Common myeloid progenitor, CD34-positive (primary cell): ENCODE results near the gene CFAP45.
"Not testable (repeated sequence)": the region's sequence is repeated elsewhere in the genome, so short reads cannot be mapped to it uniquely, and the experiment has no call there.

Experiments used
- CTCF ChIA-PET: fragments of 350-600 bp; sonication (Branson Sonifier 250); formaldehyde crosslinking; loops from one replicate; lab custom pipeline; 2021; ENCODE audit warnings: antibody characterized with exemption; lab: Charles Lee
- POLR2A ChIA-PET: fragments of 350-600 bp; sonication (Branson Sonifier 250); formaldehyde crosslinking; loops from one replicate; lab custom pipeline; 2021; ENCODE audit warnings: antibody characterized with exemption; lab: Charles Lee
- DNase-seq, 3 donors: peaks; one replicate each; pipeline versions ENCODE4 v3.0.0 to v3.0.0-alpha.2; 2013
- H3K27ac ChIP-seq, 2 experiments: 1 replicate in 1 of 2; 2 replicates in 1 of 2; pipeline ENCODE4 v1.7.0; 2013; ENCODE audit warnings: inconsistent platforms in 2 of 2, low read length in 2 of 2, mild to moderate bottlenecking in 2 of 2, low read depth in 1 of 2, moderate library complexity in 1 of 2; ENCODE audit not compliant: severe bottlenecking in 2 of 2, insufficient read depth in 1 of 2, poor library complexity in 1 of 2
- H3K27me3 ChIP-seq, 5 experiments: replicated peaks in 2 of 5; 1 replicate in 3 of 5; 2 replicates in 2 of 5; pipeline versions ENCODE4 v1.6.1 to v1.7.0; 2013; ENCODE audit warnings: low read length in 4 of 5, mild to moderate bottlenecking in 2 of 5, moderate library complexity in 2 of 5, inconsistent platforms in 1 of 5; ENCODE audit not compliant: insufficient read depth in 5 of 5, control insufficient read depth in 4 of 5
- H3K36me3 ChIP-seq, 4 experiments: 1 replicate in 2 of 4; 2 replicates in 2 of 4; pipeline versions ENCODE4 v1.6.1 to v1.7.0; 2013; ENCODE audit warnings: low read length in 3 of 4, control low read depth in 1 of 4, mild to moderate bottlenecking in 1 of 4; ENCODE audit not compliant: control insufficient read depth in 4 of 4, insufficient read depth in 4 of 4
- H3K4me1 ChIP-seq, 4 experiments: 1 replicate in 3 of 4; 2 replicates in 1 of 4; pipeline versions ENCODE4 v1.6.1 to v1.7.1; 2013; ENCODE audit warnings: low read length in 3 of 4, mild to moderate bottlenecking in 3 of 4, control low read depth in 1 of 4, inconsistent platforms in 1 of 4, moderate library complexity in 1 of 4; ENCODE audit not compliant: control insufficient read depth in 4 of 4, insufficient read depth in 4 of 4; ENCODE audit errors: control extremely low read depth in 1 of 4
- H3K4me3 ChIP-seq, 7 experiments: 1 replicate in 4 of 7; 2 replicates in 3 of 7; pipeline versions ENCODE4 v1.5.1 to v1.7.0; 2013; ENCODE audit warnings: mild to moderate bottlenecking in 7 of 7, low read length in 6 of 7, moderate library complexity in 6 of 7, inconsistent platforms in 2 of 7, low read depth in 2 of 7, control low read depth in 1 of 7; ENCODE audit not compliant: insufficient read depth in 4 of 7, control insufficient read depth in 1 of 7; ENCODE audit errors: extremely low read depth in 1 of 7
- H3K9me3 ChIP-seq, 5 experiments: 1 replicate in 4 of 5; 2 replicates in 1 of 5; pipeline versions ENCODE4 v1.6.1 to v1.7.1; 2013; ENCODE audit warnings: low read length in 4 of 5, mild to moderate bottlenecking in 2 of 5, inconsistent platforms in 1 of 5, low read depth in 1 of 5, moderate library complexity in 1 of 5; ENCODE audit not compliant: control insufficient read depth in 4 of 5, insufficient read depth in 2 of 5; ENCODE audit errors: control extremely low read depth in 1 of 5
- WGBS: methylation state at CpG from one replicate; pipeline ENCODE4 v1.1.5; 2013; ENCODE audit not compliant: insufficient coverage; 5-methylcytosine and 5-hydroxymethylcytosine counted together

Gene CFAP45

GRCh38 chr1:159913451-159914192, 13.7 kb upstream of the CFAP45 start:
- no peak overlapping the region for H3K4me3 ChIP-seq
- DNase-seq, result no peak
- H3K36me3 ChIP-seq, result peaks cover 4 to 34% (median 20%) of the 10 kb centered on the region in 4 experiments
- no peaks in the 10 kb centered on the region for H3K9me3 ChIP-seq
- WGBS, result 96% methylated on average over 3 of the region's 5 CpGs
- no peaks in the 10 kb centered on the region for H3K27me3 ChIP-seq
- ChIA-PET POLR2A (interaction anchor here (0.8 to 1.4 kb wide), 2 partner anchors 10 to 11 kb away, joined by 3 read pairs; no protein-coding TSS in a partner anchor), CTCF (no interaction called here)
- H3K4me1 ChIP-seq, result peaks cover 29 to 94% (median 85%) of the 10 kb centered on the region in 4 experiments
- H3K27ac ChIP-seq, result peak overlapping the region; percentile 99

GRCh38 chr1:159911326-159912070, 11.5 kb upstream of the CFAP45 start:
- ChIA-PET CTCF (interaction anchor here (1.2 to 1.7 kb wide), 3 partner anchors 11 to 113 kb away, joined by 3 to 6 read pairs (median 5); no protein-coding TSS in a partner anchor), POLR2A (no interaction called here)
- peak overlapping the region in 1 of 7 experiments; percentile 56 for H3K4me3 ChIP-seq
- H3K36me3 ChIP-seq, result peaks cover 0 to 17% (median 8%) of the 10 kb centered on the region in 4 experiments
- no peaks in the 10 kb centered on the region for H3K27me3 ChIP-seq
- 28% methylated on average over 4 of the region's 6 CpGs for WGBS
- no peaks in the 10 kb centered on the region for H3K9me3 ChIP-seq
- peaks cover 23 to 81% (median 76%) of the 10 kb centered on the region in 4 experiments for H3K4me1 ChIP-seq
- H3K27ac ChIP-seq, result peak overlapping the region; percentile 99
- DNase-seq, result no peak

DNA sequence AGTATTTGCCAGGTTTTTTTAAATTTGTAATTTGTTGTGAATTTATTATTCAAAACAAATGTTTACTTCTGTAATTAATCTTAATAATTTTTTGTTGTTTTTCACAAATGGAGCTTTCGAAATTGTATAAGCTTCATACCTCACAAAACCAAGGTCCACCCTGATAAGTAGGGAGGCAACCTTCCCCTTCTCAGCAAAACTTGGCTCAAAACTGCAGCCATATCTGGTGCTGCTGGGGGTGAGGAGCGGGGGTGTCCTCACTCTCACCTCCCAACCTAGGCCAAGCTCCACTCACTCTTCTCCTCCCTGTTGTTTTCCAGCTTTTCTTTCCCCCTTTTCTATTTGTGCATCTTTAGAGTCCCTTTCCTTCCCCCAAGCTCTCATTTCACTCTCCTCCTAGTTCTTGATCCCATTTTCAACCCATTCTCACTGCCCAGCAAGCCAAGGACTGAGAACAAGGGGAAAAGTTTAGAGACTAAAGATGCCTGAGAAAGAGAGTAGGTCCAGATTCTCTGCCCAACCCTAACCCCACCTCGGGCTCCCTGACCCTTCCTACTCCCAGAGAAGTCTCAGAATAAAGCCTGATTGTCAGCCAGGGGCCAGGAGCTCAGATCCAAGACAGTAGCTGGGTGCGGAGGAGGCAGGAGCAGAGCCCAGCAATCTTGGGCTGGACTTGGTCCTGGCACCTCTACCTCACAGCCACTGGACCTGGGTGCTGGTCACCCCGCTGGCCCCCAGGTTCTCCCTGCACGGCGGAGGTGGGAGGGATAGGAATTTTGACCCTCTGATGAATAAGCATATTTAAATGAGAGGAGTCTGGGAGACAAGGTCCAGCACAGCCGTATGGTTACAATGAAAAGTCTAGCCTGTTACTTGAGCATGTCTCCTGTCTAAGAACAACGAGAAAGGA, 8.3 kb upstream of the CFAP45 start:
- CTCF ChIA-PET, result interaction anchor here (1.1 kb wide), 1 partner anchor 10 kb away, joined by 4 read pairs; no protein-coding TSS in a partner anchor
- DNase-seq, result no peak
- 89% methylated on average over 7 of the region's 9 CpGs for WGBS
- peak overlapping the region; percentile 9 to 99 for H3K27ac ChIP-seq
- POLR2A ChIA-PET, result no interaction called here
- H3K4me1 ChIP-seq, result peaks cover 23 to 55% (median 50%) of the 10 kb centered on the region in 4 experiments
- no peaks in the 10 kb centered on the region for H3K27me3 ChIP-seq
- H3K9me3 ChIP-seq, result peaks cover 0 to 5% (median 0%) of the 10 kb centered on the region in 5 experiments
- no peak overlapping the region for H3K4me3 ChIP-seq
- no peaks in the 10 kb centered on the region for H3K36me3 ChIP-seq

GRCh38 chr1:159906960-159907359, 7.0 kb upstream of the CFAP45 start:
- POLR2A ChIA-PET, result no interaction called here

GRCh38 chr1:159904036-159904435, 4.1 kb upstream of the CFAP45 start:
- POLR2A ChIA-PET, DNase-seq, H3K27me3 ChIP-seq, H3K36me3 ChIP-seq, H3K4me3 ChIP-seq, H3K27ac ChIP-seq, H3K9me3 ChIP-seq: not testable (repeated sequence)
- H3K4me1 ChIP-seq, result peaks cover 9 to 32% (median 29%) of the 10 kb centered on the region in 4 experiments
- WGBS, result 62% methylated on average over 3 of the region's 3 CpGs
- CTCF ChIA-PET, result interaction anchor here (0.7 kb wide), 1 partner anchor 11 kb away, joined by 3 read pairs; no protein-coding TSS in a partner anchor

More at GRCh38 chr1:159906960-159907359, 7.0 kb upstream of the CFAP45 start:
- WGBS, result no CpG with 5 or more reads among the region's 1 CpG
- no peak overlapping the region for H3K27ac ChIP-seq
- CTCF ChIA-PET, result interaction anchor here (1.1 kb wide), 1 partner anchor 8 kb away, joined by 4 read pairs; no protein-coding TSS in a partner anchor
- no peaks in the 10 kb centered on the region for H3K36me3 ChIP-seq
- H3K4me1 ChIP-seq, result peaks cover 21 to 42% (median 36%) of the 10 kb centered on the region in 4 experiments
- H3K27me3 ChIP-seq, result no peaks in the 10 kb centered on the region
- DNase-seq, result no peak
- peaks cover 0 to 7% (median 0%) of the 10 kb centered on the region in 5 experiments for H3K9me3 ChIP-seq
- H3K4me3 ChIP-seq, result no peak overlapping the region

DNA sequence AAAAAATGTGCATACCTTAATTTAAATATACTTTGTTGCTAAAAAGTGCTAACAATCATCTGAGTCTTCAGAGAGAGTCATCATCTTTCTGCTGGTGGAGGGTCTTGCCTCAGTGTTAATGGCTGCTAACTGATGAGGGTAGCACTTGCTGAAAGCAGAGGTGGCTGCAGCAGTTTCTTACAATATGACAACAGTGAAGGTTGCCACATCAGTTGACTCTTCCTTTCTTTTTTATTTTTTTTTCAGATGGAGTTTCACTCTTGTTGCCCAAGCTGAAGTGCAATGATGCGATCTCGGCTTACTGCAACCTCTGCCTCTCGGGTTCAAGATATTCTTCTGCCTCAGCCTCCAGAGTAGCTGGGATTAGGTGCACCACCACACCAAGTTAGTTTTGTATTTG, 2.6 kb upstream of the CFAP45 start:
- no peaks in the 10 kb centered on the region for H3K27me3 ChIP-seq
- H3K36me3 ChIP-seq, result no peaks in the 10 kb centered on the region
- CTCF ChIA-PET, result interaction anchor here (1.3 to 1.6 kb wide), 2 partner anchors 14 to 103 kb away, joined by 3 to 4 read pairs; no protein-coding TSS in a partner anchor
- POLR2A ChIA-PET, result no interaction called here
- peaks cover 0 to 7% (median 0%) of the 10 kb centered on the region in 5 experiments for H3K9me3 ChIP-seq
- no peak overlapping the region for H3K4me3 ChIP-seq
- H3K4me1 ChIP-seq, result peaks cover 14 to 35% (median 34%) of the 10 kb centered on the region in 4 experiments
- 100% methylated on average over 3 of the region's 3 CpGs for WGBS
- DNase-seq, result no peak
- H3K27ac ChIP-seq, result no peak overlapping the region
